ENCODE measurements around the gene C9orf153. TPM values are rescaled to one million over a fixed set of nuclear protein-coding genes. Genes with fewer than 3 reads are reported as not detected.
"Not testable (repeated sequence)": the region's sequence is repeated elsewhere in the genome, so short reads cannot be mapped to it uniquely, and the experiment has no call there.

The C9orf153 gene
- under 1 TPM; 0.10 to 0.54 (median 0.23) TPM for polyA plus RNA-seq (ENCODE audit: insufficient read length in 4 of 4)

GRCh38 chr9:86259557-86259956 is at the start of gene C9orf153:
Gene C9orf153, minus strand, starts transcription at chr9:86259657. Its CDS starts 30,054 bp downstream, at chr9:86229603.
- DNase-seq (ENCODE audit: low read depth in 4 of 4, low spot score in 2 of 4): no peak

GRCh38 chr9:86308687-86309086 is 49.2 kb upstream of the C9orf153 start:
- DNase-seq (ENCODE audit: low read depth in 4 of 4, low spot score in 2 of 4): no peak

GRCh38 chr9:86304236-86304730 is 44.8 kb upstream of the C9orf153 start:
- DNase-seq (ENCODE audit: low read depth in 4 of 4, low spot score in 2 of 4): no peak

- no peak for DNase-seq (ENCODE audit: low read depth in 4 of 4, low spot score in 2 of 4)
Observed at GRCh38 chr9:86303316-86303975, 44.0 kb upstream of the C9orf153 start.

- DNase-seq (ENCODE audit: low read depth in 4 of 4, low spot score in 2 of 4): no peak
Observed at GRCh38 chr9:86301686-86302085, 42.2 kb upstream of the C9orf153 start.

GRCh38 chr9:86300701-86301100 is 41.2 kb upstream of the C9orf153 start:
- no peak for DNase-seq (ENCODE audit: low read depth in 4 of 4, low spot score in 2 of 4)

GRCh38 chr9:86298873-86299272 is 39.4 kb upstream of the C9orf153 start:
- DNase-seq (ENCODE audit: low read depth in 4 of 4, low spot score in 2 of 4): no peak

GRCh38 chr9:86290341-86290740 is 30.9 kb upstream of the C9orf153 start:
- not testable (repeated sequence) for DNase-seq (ENCODE audit: low read depth in 4 of 4, low spot score in 2 of 4)

GRCh38 chr9:86288499-86289198 is 29.2 kb upstream of the C9orf153 start:
- DNase-seq (ENCODE audit: low read depth in 4 of 4, low spot score in 2 of 4): no peak

- DNase-seq (ENCODE audit: low read depth in 4 of 4, low spot score in 2 of 4): peak in 1 of 4 donors; percentile 28
Observed at GRCh38 chr9:86287013-86287412, 27.6 kb upstream of the C9orf153 start.

- no peak for DNase-seq (ENCODE audit: low read depth in 4 of 4, low spot score in 2 of 4)
Observed at GRCh38 chr9:86286278-86286677, 26.8 kb upstream of the C9orf153 start.

- no peak for DNase-seq (ENCODE audit: low read depth in 4 of 4, low spot score in 2 of 4)
Observed at GRCh38 chr9:86285261-86285660, 25.8 kb upstream of the C9orf153 start.

- peak in 1 of 4 donors; percentile 25 for DNase-seq (ENCODE audit: low read depth in 4 of 4, low spot score in 2 of 4)
Observed at GRCh38 chr9:86282979-86283535, 23.6 kb upstream of the C9orf153 start.

- peak; percentile 69 to 91 (median 90) for DNase-seq (ENCODE audit: low read depth in 4 of 4, low spot score in 2 of 4)
Observed at GRCh38 chr9:86282077-86282978, 22.9 kb upstream of the C9orf153 start, which contains the start of gene ISCA1. Gene ISCA1, minus strand, starts transcription at chr9:86282538. Its CDS starts 80 bp downstream, at chr9:86282458.

- peak in 3 of 4 donors; percentile 9 to 26 (median 24) for DNase-seq (ENCODE audit: low read depth in 4 of 4, low spot score in 2 of 4)
Observed at GRCh38 chr9:86281593-86282076, 22.2 kb upstream of the C9orf153 start.

GRCh38 chr9:86280580-86280979 is 21.1 kb upstream of the C9orf153 start:
- no peak for DNase-seq (ENCODE audit: low read depth in 4 of 4, low spot score in 2 of 4)

GRCh38 chr9:86279839-86280238 is 20.4 kb upstream of the C9orf153 start:
- no peak for DNase-seq (ENCODE audit: low read depth in 4 of 4, low spot score in 2 of 4)

- DNase-seq (ENCODE audit: low read depth in 4 of 4, low spot score in 2 of 4): no peak
Observed at GRCh38 chr9:86277072-86277471, 17.6 kb upstream of the C9orf153 start.

GRCh38 chr9:86275962-86276361 is 16.5 kb upstream of the C9orf153 start:
- no peak for DNase-seq (ENCODE audit: low read depth in 4 of 4, low spot score in 2 of 4)

All from left renal cortex interstitium (tissue), 4 donors.